Cortex of kidney (tissue), 1 donor: ENCODE data around the gene ABCC3.

Source experiments
- DNase-seq: peaks from one replicate; lab custom pipeline; 2025; lab: John Stamatoyannopoulos, UW

The ABCC3 gene

GRCh38 chr17:50627782-50628601, 6.7 kb upstream of the ABCC3 start:
- no peak for DNase-seq

GRCh38 chr17:50629902-50630301, 4.8 kb upstream of the ABCC3 start:
- no peak for DNase-seq

- no peak for DNase-seq
Observed at GRCh38 chr17:50630524-50631194, 4.0 kb upstream of the ABCC3 start.

GRCh38 chr17:50631195-50631907, 3.3 kb upstream of the ABCC3 start:
- no peak for DNase-seq

GRCh38 chr17:50631908-50632571, 2.6 kb upstream of the ABCC3 start:
- no peak for DNase-seq

- no peak for DNase-seq
Observed at GRCh38 chr17:50632637-50633036, 2.0 kb upstream of the ABCC3 start.

- no peak for DNase-seq
Observed at GRCh38 chr17:50633683-50634082, 998 bp upstream of the ABCC3 start.

- DNase-seq, result no peak
Observed at GRCh38 chr17:50634915-50635731, 442 bp downstream of the ABCC3 start.

- no peak for DNase-seq
Observed at GRCh38 chr17:50635732-50635981, 976 bp downstream of the ABCC3 start.

- DNase-seq, result no peak
Observed at GRCh38 chr17:50635982-50636803, 1.5 kb downstream of the ABCC3 start.

GRCh38 chr17:50636804-50637195, 2.1 kb downstream of the ABCC3 start:
- DNase-seq, result no peak

- no peak for DNase-seq
Observed at GRCh38 chr17:50637829-50638605, 3.3 kb downstream of the ABCC3 start.

- no peak for DNase-seq
Observed at GRCh38 chr17:50638606-50638965, 3.9 kb downstream of the ABCC3 start.

- no peak for DNase-seq
Observed at GRCh38 chr17:50638966-50639713, 4.5 kb downstream of the ABCC3 start.

- no peak for DNase-seq
Observed at GRCh38 chr17:50640686-50641351, 6.1 kb downstream of the ABCC3 start.

- DNase-seq, result no peak
Observed at GRCh38 chr17:50641357-50641756, 6.7 kb downstream of the ABCC3 start.

- no peak for DNase-seq
Observed at GRCh38 chr17:50642071-50642721, 7.5 kb downstream of the ABCC3 start.
